Mucosa of rectum (tissue), 2 donors: ENCODE measurements around the gene SLC17A2.
"Not testable (repeated sequence)": the region's sequence is repeated elsewhere in the genome, so short reads cannot be mapped to it uniquely, and the experiment has no call there.

ENCODE experiments used
- H3K27ac ChIP-seq, 2 donors: one replicate each; pipeline ENCODE4 v1.7.0; 2013; ENCODE audit warnings: inconsistent platforms in 2 of 2, low read depth in 2 of 2, low read length in 2 of 2
- H3K27me3 ChIP-seq, 2 donors: one replicate each; pipeline ENCODE4 v1.7.0; 2013; ENCODE audit warnings: low read length in 2 of 2; ENCODE audit not compliant: control insufficient read depth in 2 of 2, insufficient read depth in 2 of 2
- H3K36me3 ChIP-seq, 2 donors: one replicate each; pipeline ENCODE4 v1.7.0; 2013; ENCODE audit warnings: low read length in 2 of 2; ENCODE audit not compliant: control insufficient read depth in 2 of 2, insufficient read depth in 2 of 2
- H3K4me1 ChIP-seq, 2 donors: one replicate each; pipeline ENCODE4 v1.7.0; 2013; ENCODE audit warnings: low read length in 2 of 2, mild to moderate bottlenecking in 1 of 2; ENCODE audit not compliant: control insufficient read depth in 2 of 2, insufficient read depth in 2 of 2
- H3K4me3 ChIP-seq, 2 donors: one replicate each; pipeline ENCODE4 v1.7.0; 2013; ENCODE audit warnings: low read length in 2 of 2
- H3K9ac ChIP-seq, 2 donors: one replicate each; pipeline ENCODE4 v1.7.0; 2013; ENCODE audit warnings: low read length in 2 of 2, low read depth in 1 of 2, mild to moderate bottlenecking in 1 of 2
- H3K9me3 ChIP-seq, 2 donors: one replicate each; pipeline ENCODE4 v1.7.0; 2013; ENCODE audit warnings: low read length in 2 of 2; ENCODE audit not compliant: control insufficient read depth in 2 of 2
- donor health status: healthy.
- donor health status: Normal muscosa, but diverticular disease.

Gene SLC17A2

DNA sequence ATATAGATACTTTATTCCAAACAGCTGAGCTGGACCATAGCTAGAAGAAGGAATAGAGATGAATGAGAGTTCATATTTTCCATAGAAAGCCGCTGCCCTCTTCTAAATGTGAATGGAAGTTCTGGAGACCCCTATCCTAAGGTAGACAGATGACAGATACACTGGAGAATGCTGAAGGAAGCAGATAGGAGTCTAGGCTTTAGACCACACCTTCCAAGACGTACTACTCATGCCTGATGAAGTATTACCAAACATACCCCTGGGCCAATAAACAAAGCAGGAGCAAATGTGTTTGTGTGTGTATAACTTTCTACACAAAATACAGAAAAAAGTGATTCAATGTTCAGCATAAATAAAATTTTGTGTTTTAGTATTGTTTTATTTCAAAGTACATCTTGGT lies 9.1 kb upstream of the SLC17A2 start:
- Histone ChIP-seq H3K27ac (no peak overlapping the region), H3K4me1 (no peaks in the 10 kb centered on the region), H3K4me3 (no peak overlapping the region), H3K27me3 (no peaks in the 10 kb centered on the region), H3K9me3 (no peaks in the 10 kb centered on the region), H3K9ac (no peak overlapping the region), H3K36me3 (no peaks in the 10 kb centered on the region)

DNA sequence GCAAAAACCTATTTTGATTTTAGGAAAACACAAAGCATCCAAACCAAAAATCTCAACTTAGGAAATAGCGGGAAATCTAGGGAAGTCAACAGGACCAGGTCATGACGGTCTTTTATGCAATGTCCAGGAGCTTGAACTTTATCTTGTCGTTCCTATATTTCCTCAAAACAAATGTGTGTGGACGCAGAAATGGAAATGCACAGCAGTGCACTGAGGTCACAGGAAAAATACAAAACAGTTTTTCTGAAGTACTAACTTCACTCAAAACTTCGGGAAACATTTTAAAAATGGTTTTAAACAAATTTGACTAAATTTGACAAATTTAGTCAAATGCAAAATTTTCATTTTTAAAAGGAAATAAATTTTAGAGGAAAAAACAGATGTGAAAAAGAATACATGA lies 5.5 kb upstream of the SLC17A2 start:
- Histone ChIP-seq H3K4me1 (no peaks in the 10 kb centered on the region), H3K36me3 (no peaks in the 10 kb centered on the region), H3K9ac (no peak overlapping the region), H3K9me3 (no peaks in the 10 kb centered on the region), H3K27me3 (no peaks in the 10 kb centered on the region), H3K4me3 (no peak overlapping the region), H3K27ac (no peak overlapping the region)

DNA sequence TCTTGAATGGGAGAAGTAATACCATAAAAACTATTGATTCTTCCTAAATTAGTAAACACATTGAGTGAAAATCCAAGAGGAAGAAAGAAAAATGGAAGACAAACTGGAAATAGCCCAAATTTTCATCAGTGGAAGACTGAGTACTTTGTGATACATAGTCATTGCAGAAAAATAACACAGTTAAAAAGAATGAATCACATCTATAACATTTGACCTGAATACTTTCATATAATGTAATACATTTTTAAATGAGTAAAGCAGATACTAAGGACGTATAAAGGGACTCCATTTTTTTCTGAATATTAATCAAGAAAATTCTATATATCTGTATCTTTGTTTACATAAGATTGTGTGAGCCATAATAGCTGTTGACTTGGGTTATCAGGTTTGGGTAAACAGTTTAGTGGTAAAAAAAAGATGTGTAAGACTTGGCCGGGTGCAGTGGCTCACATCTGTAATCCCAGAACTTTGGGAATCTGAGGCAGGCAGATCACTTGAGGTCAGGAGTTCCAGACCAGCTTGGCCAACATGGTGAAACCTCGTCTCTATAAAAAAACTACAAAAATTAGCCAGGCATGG lies 4.3 kb upstream of the SLC17A2 start:
- Histone ChIP-seq H3K27me3 (no peaks in the 10 kb centered on the region), H3K9ac (no peak overlapping the region), H3K4me1 (no peaks in the 10 kb centered on the region), H3K27ac (no peak overlapping the region), H3K9me3 (no peaks in the 10 kb centered on the region), H3K4me3 (no peak overlapping the region), H3K36me3 (no peaks in the 10 kb centered on the region)

DNA sequence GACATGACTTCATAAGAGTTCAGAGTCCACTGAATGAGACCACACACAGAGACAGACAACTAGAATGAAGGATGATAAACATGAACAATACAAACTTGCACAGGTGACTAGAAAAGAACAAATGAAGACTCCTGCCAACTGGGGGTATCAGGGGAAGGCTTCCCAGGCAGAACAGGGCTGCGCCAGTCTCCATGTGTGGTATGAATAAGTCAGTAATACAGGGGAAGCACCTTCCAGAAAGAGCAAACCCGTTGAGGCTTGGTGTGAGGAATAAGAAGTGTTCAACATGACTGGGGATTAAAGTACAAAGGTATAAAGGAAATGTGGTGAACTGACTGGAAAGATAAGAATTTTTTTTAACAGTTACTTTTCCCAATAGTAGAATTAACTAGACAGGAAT lies 3.7 kb upstream of the SLC17A2 start:
- Histone ChIP-seq H3K4me1 (no peaks in the 10 kb centered on the region), H3K9ac (no peak overlapping the region), H3K4me3 (no peak overlapping the region), H3K9me3 (no peaks in the 10 kb centered on the region), H3K27me3 (no peaks in the 10 kb centered on the region), H3K36me3 (no peaks in the 10 kb centered on the region), H3K27ac (no peak overlapping the region)

DNA sequence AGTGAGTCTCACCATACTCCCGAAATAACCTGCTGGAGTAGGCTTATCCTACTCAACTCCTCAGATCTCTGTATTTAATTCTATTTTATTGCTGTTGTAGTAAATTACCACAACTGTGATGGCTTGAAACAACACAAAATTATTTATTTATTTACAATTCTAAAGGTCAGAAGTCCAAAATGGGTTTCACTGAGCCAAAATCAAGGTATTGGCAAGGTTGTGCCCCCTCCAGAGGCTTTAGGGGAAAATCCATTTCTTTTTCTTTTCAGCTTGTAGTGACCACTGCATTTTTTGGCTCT lies 869 bp upstream of the SLC17A2 start:
- no peaks in the 10 kb centered on the region for H3K4me1 ChIP-seq
- no peaks in the 10 kb centered on the region for H3K36me3 ChIP-seq
- H3K27ac ChIP-seq, result no peak overlapping the region
- H3K4me3 ChIP-seq, result no peak overlapping the region
- H3K9ac ChIP-seq, result no peak overlapping the region
- H3K9me3 ChIP-seq, result no peaks in the 10 kb centered on the region
- H3K27me3 ChIP-seq, result no peaks in the 10 kb centered on the region

GRCh38 chr6:25929785-25930184 lies 706 bp downstream of the SLC17A2 start:
- H3K4me3 ChIP-seq, H3K9ac ChIP-seq, H3K9me3 ChIP-seq, H3K36me3 ChIP-seq, H3K27me3 ChIP-seq, H3K27ac ChIP-seq, H3K4me1 ChIP-seq: not testable (repeated sequence)

DNA sequence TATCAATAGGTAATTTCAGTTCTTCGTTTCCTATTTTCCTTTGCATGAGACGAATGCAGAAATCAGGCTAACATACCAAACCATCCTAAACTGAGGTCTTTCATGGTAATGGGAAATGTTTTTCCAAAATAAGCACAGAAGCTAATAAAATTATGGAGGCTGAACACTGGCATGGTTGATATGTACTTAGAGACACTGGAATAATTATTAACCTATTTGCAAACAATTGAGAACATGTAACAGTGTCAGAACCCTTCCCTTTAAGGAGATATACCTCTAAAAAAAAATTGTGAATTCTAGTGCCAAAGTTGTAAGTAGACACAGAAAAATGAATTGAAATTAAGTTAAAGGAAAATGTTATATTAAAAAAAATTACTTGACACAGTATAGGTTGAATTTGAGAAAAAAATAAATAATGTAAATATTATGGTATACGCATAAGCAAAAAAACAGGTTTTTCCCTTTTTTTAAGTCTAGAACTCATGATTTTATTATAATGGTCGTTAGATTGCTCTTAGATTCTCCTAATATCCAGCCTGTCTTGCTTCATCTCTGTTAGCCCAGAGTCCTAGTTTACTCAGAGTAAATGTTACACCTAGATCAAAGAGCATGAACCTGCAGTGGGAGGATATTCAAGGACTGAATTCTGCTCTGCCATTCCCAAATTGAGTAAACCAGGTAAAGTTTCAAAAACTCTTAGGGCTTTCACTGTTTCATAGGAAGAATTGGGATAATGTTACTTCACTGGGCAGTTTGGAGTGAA lies 1.7 kb downstream of the SLC17A2 start:
- Histone ChIP-seq H3K4me1 (no peaks in the 10 kb centered on the region), H3K27me3 (no peaks in the 10 kb centered on the region), H3K9ac (no peak overlapping the region), H3K9me3 (no peaks in the 10 kb centered on the region), H3K36me3 (no peaks in the 10 kb centered on the region), H3K27ac (no peak overlapping the region), H3K4me3 (no peak overlapping the region)

GRCh38 chr6:25927756-25928216 lies 2.7 kb downstream of the SLC17A2 start:
- H3K36me3 ChIP-seq, result no peaks in the 10 kb centered on the region
- H3K4me1 ChIP-seq, result no peaks in the 10 kb centered on the region
- no peak overlapping the region for H3K9ac ChIP-seq
- H3K27me3 ChIP-seq, result no peaks in the 10 kb centered on the region
- H3K27ac ChIP-seq, result no peak overlapping the region
- H3K9me3 ChIP-seq, result no peaks in the 10 kb centered on the region
- H3K4me3 ChIP-seq, result no peak overlapping the region

- Histone ChIP-seq H3K27ac (no peak overlapping the region), H3K9ac (no peak overlapping the region), H3K4me3 (no peak overlapping the region)
Observed at GRCh38 chr6:25927178-25927577, 3.3 kb downstream of the SLC17A2 start.

DNA sequence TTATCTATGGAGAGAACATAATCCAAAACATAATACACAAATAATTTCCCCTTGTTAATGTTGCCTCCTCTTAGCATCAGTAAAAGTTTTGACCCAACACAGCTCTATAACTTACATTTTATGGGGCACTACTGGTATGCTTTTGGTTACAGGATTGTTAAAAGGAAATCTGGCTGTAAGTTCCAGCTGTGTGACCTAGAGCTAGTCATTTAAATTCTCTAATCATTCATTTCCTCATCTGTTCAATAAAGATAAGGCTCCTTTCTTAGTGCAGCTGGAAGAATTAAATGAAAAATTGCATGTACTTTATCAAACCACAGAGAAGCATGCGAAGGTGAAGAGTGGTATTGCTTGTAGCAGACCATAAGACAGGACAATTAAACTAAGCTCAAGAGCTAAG lies 4.6 kb downstream of the SLC17A2 start:
- H3K27ac ChIP-seq, result no peak overlapping the region
- no peaks in the 10 kb centered on the region for H3K27me3 ChIP-seq
- no peaks in the 10 kb centered on the region for H3K9me3 ChIP-seq
- H3K9ac ChIP-seq, result no peak overlapping the region
- no peaks in the 10 kb centered on the region for H3K4me1 ChIP-seq
- H3K4me3 ChIP-seq, result no peak overlapping the region
- H3K36me3 ChIP-seq, result no peaks in the 10 kb centered on the region

More at GRCh38 chr6:25927178-25927577, 3.3 kb downstream of the SLC17A2 start:
- H3K4me1 ChIP-seq, result no peaks in the 10 kb centered on the region
- H3K27me3 ChIP-seq, result no peaks in the 10 kb centered on the region
- H3K9me3 ChIP-seq, result no peaks in the 10 kb centered on the region
- H3K36me3 ChIP-seq, result no peaks in the 10 kb centered on the region
